NCI-H2107 treated with DMSO at 0.1 percent for 48 hours (cell line): ENCODE measurements around the gene AADAC.
"Not testable (repeated sequence)": the region's sequence is repeated elsewhere in the genome, so short reads cannot be mapped to it uniquely, and the experiment has no call there.

Source experiments
- DNase-seq: peaks from one replicate; lab custom pipeline; 2025; ENCODE audit not compliant: unreplicated experiment; lab: John Stamatoyannopoulos, UW

Gene AADAC

DNA sequence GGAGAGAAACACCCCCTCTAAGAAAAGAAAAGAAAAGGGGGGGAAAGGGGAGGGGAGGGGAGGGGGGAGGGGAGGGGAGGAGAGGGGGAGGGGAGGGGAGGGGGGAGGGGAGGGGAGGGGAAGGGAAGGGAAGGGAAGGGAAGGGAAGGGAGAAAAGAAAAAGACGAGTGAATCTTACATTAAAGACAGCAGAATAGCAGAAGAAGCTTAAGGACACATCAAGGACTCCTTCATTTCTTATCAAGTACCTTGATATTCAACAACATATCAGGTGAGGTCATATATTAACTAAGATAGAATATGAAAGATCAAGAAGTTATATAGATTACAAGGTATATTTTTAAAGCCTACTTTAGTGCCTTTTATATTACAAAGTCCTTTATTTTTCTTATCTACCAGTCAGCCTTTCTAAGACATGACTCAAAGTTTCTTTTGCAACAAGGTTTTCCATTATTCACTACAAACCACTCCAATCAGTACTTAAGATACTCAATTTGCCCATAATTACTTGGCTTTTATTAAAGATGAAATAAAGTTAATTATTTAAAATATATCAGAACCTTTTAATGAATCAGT is 17.7 kb upstream of the AADAC start:
- DNase-seq = no peak

DNA sequence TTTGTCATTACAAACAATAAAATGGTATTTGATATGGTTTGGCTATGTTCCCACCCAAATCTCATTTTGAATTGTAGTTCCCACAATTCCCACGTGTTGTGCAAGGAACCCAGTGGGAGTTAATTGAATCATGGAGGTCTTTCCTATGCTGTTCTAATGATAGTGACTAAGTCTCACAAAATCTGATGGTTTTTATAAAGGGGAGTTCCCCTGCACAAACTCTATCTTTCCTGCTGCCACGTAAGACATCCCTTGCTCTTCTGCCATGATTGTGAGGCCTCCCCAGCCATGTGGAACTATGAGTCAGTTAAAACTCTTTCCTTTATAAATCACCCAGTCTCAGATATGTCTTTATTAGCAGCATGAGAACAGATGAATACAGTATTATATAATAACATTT is 15.4 kb upstream of the AADAC start:
- no peak for DNase-seq

DNA sequence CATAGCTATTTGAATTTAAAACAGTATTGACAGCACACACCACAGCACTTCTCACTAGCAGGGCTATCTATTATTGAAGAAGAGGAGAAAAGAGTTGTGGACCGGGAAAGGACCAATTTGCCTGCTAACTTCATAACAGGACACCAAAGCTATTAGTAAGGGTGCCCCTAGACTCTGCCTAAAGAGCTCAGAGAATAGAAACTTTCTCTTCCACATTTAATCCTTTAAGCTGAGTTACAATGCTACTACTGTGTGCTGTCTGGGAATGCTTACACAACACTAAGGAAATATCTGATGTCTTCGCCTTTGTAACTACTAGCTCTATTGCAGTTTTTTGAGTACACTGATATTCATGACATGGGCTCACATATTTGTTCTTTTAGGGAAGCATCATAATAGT is 13.5 kb upstream of the AADAC start:
- no peak for DNase-seq

DNA sequence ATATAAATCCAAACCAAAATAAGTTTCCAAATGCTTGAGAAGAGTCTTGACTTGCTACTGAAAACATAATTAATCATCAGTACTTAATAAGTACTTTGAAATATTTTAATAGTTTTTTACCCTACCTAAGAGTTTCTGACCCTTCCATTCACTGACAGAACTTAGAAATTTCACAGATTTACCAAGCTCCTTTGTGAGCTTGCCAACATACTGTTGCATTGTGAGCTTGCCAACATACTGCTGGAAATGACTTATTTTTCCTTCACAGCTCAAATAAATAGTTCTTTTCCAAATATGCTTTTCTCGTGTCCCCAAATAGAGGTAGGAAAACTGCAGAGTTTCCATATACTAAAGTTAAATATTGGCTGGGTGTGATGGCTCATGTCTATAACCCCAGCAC is 9.6 kb upstream of the AADAC start:
- DNase-seq = no peak

DNA sequence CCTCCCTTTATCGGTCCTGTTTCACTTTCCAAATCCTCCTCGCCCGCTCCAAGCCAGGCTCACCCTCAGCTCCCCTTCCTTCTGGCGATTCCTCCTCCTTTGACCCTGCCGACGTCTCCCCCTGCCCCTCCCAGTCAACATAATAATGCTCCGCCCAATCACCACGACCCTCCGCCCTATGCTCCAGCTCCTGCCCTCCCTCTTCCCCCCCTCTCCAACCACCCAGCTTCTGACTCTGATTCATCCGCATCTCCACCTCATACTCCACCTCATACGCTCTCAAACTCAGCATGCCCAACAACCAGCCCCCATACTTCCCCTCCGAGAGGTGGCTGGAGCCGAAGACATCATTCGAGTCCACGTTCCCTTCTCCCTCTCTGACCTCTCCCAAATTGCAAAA is 7.1 kb upstream of the AADAC start:
- no peak for DNase-seq

DNA sequence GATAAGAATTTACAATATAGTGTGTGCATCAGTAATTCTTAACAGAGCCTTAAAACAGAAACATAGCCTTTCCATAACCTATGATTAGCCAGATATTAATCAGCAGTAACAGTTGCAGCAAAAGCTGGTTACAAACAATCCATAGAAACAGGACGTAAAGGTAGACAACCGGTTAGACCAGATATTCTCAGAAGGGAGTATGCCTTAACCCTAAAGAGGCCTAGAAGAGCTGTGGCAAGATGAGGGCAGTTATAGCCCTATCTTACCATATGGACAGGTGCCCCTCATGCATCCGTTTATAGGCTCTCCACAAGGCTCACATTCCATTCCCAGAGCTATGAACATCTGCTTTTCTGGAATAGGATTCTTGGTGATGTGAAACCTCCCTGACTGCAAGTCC is 5.0 kb upstream of the AADAC start:
- not testable (repeated sequence) for DNase-seq

DNA sequence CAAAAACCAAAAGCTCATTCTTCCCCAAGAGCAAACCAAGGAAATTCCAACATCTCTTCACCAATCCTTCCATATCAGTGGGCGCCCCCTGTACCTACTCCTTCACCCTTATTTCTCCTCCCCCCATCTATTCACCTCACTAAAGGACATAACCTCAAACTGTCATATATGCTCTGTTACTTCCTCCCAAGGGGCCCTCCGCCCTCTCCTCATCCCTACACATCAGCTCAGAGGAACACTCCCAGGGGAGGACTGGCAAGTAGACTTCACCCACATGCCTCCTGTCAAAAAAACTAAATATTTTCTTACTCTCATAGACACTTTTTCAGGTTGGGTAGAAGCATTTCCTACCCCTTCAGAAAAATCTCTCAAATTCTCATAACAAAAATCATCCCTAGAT is 2.4 kb upstream of the AADAC start:
- DNase-seq = no peak

DNA sequence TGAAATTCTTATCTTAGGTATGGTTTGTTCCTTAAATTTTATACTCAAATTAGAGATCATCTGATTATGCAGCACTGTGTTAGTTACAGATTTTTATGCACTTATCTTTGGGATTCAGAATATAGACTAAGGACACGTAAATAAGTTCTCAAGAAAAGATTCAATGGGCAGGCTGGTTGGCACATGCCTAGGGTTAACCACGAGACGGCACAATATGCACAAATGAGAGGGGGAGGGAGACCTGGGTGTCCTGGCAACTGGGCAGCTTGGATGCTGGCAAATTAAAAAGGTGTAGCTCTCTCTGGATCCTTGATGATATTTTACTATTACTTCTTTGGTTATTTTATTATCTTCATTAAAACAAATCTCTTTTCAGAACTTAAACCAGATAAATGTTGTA is 672 bp downstream of the AADAC start:
- no peak for DNase-seq

DNA sequence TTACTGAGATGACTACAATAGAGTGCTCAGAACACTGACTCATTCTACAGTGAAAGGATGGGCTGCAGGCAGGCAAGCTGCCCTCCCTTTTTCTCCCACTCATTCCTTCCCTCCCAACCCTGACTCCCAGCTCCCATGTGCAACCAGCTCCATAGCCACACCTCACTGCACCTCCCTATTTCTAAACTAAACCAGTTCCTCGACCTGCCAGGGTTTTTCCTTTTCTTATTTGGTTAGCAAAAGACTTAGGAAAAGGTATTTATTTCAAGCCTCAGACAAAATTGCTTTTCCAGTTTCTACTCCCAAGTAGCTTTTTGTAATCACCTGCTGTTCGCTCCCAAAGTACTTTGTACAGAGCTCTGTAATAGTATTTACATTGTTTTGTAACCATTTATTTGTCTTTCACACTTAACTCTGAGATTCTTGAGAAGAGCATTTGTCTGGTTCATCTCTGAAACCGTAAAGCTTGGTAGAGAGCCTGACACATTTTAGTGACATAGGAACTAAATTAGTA is 2.2 kb downstream of the AADAC start:
- no peak for DNase-seq

DNA sequence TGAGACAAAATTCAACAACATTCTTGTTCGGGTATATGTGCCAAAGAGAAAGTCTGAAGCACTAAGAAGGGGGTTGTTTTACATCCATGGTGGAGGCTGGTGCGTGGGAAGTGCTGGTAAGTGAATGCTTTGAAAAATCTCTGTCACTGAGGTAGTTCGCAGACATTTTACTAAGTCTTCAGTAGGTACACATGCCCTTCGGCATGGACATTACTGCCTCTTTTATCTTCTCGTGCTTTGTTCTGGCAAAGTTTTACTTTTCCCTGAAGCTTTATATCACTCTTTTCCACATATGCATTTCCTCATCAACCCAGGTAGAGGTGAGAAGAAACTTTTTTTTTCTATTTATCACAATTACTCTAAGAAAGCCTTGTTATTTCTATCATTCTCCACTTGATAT is 3.6 kb downstream of the AADAC start:
- no peak for DNase-seq

DNA sequence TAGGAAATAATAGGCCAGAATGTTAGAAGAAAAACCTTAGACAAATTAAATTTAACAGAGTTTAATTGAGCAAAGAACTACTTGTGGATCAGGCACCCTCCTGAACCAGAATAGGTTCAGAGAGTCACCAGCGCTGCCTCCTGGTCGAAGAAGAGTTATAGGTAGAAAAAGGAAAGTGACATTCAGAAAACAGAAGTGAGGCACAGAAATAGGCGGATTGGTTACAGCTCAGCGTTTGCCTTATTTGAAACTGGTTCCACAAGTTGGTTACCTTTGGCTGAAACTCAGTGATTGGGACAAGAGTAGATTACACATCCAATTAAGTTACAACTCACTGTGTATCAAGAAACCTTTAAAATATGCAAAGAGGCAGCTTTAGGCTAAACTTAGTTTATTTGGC is 4.4 kb downstream of the AADAC start:
- DNase-seq = no peak

DNA sequence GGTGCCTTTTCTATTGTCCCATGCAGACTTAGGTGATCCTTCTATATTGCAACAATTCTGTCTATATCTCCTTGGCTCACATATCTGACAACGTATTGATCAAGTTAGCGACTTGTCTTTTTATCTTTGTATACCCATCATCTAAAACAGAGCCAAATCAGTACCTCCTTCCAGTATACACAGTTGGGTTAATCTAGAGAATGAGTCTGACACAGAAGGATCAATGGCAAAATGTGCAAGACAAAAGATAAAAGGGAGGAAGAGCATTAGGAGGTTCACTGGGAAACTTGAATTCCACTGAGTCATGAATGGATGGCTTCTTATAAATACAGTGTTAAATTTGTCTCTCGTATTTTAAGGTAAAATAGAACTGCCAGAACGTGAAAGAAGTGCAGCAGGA is 6.0 kb downstream of the AADAC start:
- no peak for DNase-seq

DNA sequence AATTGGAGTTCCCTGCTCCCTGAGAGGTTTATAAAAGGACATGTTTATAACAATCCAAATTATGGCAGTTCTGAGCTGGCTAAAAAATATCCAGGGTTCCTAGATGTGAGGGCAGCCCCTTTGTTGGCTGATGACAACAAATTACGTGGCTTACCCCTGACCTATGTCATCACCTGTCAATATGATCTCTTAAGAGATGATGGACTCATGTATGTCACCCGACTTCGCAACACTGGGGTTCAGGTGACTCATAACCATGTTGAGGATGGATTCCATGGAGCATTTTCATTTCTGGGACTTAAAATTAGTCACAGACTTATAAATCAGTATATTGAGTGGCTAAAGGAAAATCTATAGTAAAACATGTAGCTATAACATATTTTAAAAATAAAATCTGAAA is 13.9 kb downstream of the AADAC start:
- no peak for DNase-seq

DNA sequence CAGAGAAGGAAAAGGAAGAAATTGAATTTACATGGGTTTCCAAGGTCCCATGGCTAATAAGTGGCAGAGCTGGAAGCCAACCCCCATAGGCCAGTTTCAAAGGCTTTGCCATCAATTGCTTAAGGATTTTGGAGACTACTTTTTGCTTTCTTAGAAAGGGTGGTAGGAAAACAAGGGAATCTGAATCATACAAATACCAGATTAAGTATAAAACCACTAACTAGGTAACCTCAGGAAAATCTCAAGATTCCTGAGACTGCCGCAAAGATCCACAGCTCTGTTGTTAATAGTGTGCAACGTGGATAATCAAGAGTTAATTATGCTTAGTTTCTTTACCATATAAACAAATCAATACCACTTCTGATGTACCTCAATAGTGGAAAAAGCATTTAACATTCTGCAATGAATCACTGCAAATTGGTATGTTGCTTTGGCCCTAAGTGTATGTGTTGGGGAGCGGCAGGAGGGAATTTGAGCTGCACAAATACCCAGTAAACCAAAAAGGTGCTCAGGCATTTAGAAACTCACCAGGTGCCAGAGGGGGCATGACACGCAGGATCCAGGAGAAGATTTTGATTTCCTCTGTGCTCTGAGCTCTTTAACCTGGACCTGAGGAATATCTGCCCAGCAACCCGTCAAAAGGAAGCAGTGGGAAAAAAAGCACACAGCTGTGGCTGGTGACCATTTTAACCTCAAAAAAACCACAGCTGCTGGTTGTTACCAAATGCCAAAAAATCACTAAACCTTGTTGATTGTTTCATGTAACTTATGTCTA is 22.0 kb downstream of the AADAC start:
- peak; percentile 17 for DNase-seq

DNA sequence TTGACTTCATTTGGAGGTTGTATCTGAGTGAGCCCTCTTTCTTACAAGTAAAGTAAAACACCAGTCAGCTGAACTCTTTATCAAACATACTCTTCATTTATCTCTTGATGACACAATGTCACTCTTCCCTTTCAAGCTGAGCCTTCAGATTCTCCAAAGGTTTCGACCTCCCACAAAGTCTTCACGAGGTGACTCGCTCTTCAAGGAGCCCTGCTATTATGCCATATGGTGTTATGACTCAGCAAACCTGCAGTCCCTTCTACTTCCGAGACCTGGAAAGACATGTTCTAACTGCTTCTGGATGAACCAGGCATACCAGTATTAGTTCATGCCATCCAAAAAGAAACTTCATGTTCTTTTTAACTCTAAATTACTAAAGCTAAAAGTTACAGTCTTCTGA is 23.1 kb downstream of the AADAC start:
- no peak for DNase-seq

DNA sequence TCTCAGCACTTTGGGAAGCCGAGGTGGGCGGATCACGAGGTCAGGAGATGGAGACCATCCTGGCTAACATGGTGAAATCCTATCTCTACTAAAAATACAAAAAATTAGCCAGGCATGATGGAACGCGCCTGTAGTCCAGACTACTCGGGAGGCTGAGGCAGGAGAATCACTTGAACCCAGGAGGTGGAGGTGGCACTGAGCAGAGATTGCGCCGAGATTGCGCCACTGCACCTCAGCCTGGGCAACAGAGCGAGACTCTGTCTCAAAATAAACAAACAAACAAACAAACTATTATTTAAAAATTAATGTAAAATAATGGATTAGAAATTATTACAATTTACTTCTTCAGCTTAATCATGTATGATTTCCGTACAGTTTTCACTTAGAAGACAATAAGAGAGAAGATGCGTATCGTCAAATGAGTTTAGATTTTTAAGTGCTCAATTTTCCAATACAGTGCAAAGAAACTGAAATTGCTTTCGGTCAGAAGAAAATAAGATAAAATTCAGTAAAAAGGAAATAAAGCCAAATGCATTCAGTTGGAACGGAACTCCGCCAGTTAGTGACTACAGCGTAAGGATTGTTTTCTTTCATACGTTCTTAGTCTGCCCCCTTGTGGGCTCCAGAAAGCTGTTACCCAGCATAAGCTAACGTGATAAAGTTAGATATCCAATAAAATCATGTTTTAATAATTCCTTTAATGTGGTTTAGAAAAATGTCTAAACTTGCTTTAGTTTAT is 24.8 kb downstream of the AADAC start:
- peak; percentile 67 for DNase-seq

DNA sequence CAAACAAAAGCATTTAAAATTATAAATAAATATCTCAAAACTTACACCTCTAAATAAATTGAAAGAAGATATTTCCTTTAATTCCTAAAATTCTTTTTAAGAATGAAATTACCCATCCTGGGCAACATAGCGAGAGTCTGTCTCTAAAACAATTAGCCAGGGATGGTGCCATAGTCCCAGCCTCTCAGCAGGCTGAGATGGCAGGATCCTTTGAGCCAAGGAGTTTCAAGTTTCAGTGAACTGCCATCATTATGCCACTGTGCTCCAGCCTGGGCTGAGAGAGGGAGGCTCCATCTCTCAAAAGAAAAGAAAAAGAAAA is 25.4 kb downstream of the AADAC start:
- DNase-seq = no peak

DNA sequence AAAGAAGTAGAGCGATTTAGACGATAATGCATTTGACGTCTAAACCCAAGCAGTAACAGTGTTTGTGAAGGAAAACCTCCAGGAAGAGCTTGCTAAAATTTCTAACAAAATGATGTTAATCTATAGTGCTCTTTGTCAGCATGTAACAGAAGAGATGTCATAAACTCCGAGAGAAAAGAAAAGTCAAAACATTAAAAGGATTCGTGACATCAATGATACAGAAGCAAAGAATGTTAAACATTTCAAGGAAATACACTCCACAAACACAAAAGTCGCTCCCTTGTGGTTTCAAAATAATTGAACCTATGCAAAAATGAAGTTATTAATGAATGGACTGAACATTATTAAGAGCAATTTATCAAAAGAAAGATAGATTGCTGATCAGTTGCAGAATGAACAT is 27.9 kb downstream of the AADAC start:
- no peak for DNase-seq

DNA sequence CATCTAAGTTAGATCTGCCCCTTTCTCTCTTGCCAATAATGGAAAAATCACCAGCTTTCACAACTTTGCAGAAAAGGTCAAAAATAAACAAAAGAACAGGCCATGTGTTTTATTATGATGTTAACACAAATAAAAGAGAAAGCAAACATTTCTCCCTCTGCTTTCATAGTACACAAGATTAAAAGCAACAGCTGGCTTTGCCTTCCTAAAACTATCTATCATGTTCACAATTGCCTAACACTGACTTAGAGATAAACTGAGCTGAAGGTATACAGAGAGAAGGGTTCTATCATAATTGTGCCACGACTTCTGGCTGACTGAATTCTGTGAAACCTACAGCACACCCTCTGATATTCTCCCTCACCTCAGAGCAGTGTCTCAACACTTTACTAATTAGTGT is 29.4 kb downstream of the AADAC start:
- DNase-seq = no peak

DNA sequence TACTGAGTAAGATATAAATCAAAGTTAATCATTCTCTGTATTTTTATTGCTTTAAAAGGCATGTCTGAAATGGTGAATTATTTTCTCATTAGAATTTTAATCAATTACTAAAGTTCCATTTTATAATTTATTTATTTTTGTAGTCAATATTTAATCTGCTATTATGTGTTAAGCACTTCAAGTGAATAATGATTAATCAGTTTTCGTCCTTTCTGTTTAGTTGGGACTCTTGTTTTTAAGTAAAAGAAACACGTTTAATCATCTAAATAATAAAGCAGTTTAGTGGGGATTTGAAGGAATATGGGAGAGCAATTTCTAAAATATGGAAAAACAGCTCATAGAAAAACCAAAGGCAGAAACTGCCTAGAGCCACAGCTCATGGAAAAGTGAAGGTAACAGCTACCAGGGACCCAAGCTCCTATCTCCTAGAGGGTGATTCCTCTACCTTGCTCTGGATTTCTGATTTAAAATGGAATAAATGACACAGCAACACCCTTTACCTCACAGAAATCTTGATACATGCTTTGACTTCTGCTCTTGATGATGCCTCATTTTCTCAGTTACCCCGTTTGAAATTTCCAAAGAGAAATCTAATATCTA is 31.5 kb downstream of the AADAC start:
- DNase-seq = no peak

DNA sequence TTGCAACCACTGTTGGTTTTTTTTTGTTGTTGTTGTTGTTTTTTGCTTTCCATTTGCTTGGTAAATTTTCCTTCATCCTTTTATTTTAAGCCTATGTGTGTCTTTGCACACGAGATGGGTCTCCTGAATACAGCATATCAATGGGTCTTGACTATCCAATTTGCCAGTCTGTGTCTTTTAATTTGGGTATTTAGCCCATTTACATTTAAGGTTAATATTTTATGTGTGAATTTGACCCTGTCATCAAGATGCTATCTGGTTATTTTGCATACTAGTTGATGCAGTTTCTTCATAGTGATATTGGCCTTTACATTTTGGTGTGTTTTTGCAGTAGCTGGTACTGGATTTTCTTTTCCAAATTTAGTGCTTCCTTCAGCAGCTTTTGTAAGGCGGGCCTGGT is 36.1 kb downstream of the AADAC start:
- DNase-seq = not testable (repeated sequence)
